Endodermal cell (in vitro differentiated cells): ENCODE results near the gene NDUFA8. TPM values are rescaled to one million over a fixed set of nuclear protein-coding genes. Genes with fewer than 3 reads are reported as not detected.

ENCODE experiments used
- DNase-seq: peaks from one replicate; pipeline ENCODE4 v3.0.0-alpha.2; 2017
- H3K27ac ChIP-seq: 2 replicates; pipeline ENCODE4 v1.5.1; 2013; ENCODE audit warnings: mild to moderate bottlenecking, low read depth, low read length, moderate library complexity
- H3K27me3 ChIP-seq: 2 replicates; pipeline ENCODE4 v1.6.1; 2013; ENCODE audit warnings: mild to moderate bottlenecking, low read length, moderate library complexity; ENCODE audit not compliant: insufficient read depth, control insufficient read depth, poor library complexity, severe bottlenecking
- H3K36me3 ChIP-seq: 2 replicates; pipeline ENCODE4 v1.7.0; 2013; ENCODE audit warnings: mild to moderate bottlenecking, low read length, moderate library complexity; ENCODE audit not compliant: control insufficient read depth, insufficient read depth
- H3K4me1 ChIP-seq: one replicate; pipeline ENCODE4 v1.7.0; 2013; ENCODE audit warnings: low read length; ENCODE audit not compliant: control insufficient read depth, insufficient read depth
- H3K4me3 ChIP-seq: 2 replicates; pipeline ENCODE4 v1.5.1; 2013; ENCODE audit warnings: mild to moderate bottlenecking, low read length, moderate library complexity
- H3K9ac ChIP-seq: 2 replicates; pipeline ENCODE4 v1.6.1; 2013; ENCODE audit warnings: mild to moderate bottlenecking, low read length, moderate library complexity; ENCODE audit not compliant: poor library complexity, severe bottlenecking; ENCODE audit errors: extremely low read depth
- H3K9me3 ChIP-seq: 2 replicates; pipeline ENCODE4 v1.6.1; 2013; ENCODE audit warnings: mild to moderate bottlenecking, low read length, moderate library complexity; ENCODE audit not compliant: control insufficient read depth
- H3K27ac Mint-ChIP-seq: 2 replicates; pipeline ENCODE4 v1.8.0; 2020; ENCODE audit warnings: mixed read lengths
- H3K27me3 Mint-ChIP-seq: 2 replicates; pipeline ENCODE4 v1.8.0; 2021; ENCODE audit warnings: mild to moderate bottlenecking, mixed read lengths; ENCODE audit not compliant: insufficient read depth
- H3K36me3 Mint-ChIP-seq: 2 replicates; pipeline ENCODE4 v1.8.0; 2020; ENCODE audit warnings: low read depth, mixed read lengths
- H3K4me1 Mint-ChIP-seq: 2 replicates; pipeline ENCODE4 v1.8.0; 2020; ENCODE audit warnings: mixed read lengths
- H3K4me3 Mint-ChIP-seq: 2 replicates; pipeline ENCODE4 v1.8.0; 2020; ENCODE audit warnings: mild to moderate bottlenecking, moderate library complexity, mixed read lengths
- H3K9me3 Mint-ChIP-seq: 2 replicates; pipeline ENCODE4 v1.8.0; 2020; ENCODE audit warnings: mild to moderate bottlenecking, mixed read lengths
- WGBS, 2 experiments: methylation state at CpG; one replicate each; pipeline versions ENCODE4 v1.1.5 to v1.1.7; 2013; ENCODE audit warnings: missing lambda C conversion rate in 2 of 2, mixed read lengths in 1 of 2; ENCODE audit not compliant: insufficient coverage in 1 of 2, insufficient read length in 1 of 2; 5-methylcytosine and 5-hydroxymethylcytosine counted together
- total RNA-seq, 2 donors: library from RNA; stranded (reverse); fragmentation: NEBNext Ultra II Directional in 1 of 2; extraction: Animal tissue kit (Norgen Biotek cat#: 25700) in 1 of 2; gene quantifications; 2 replicates in 1 of 2; 3 replicates in 1 of 2; pipeline ENCODE4 v1.2.1, GENCODE V29; 2021
- TF ChIP-seq, protein P1 (sequence below): fragments of 200-600 bp; sonication (generic); conservative IDR thresholded peaks from 2 replicates; pipeline ENCODE4 v1.5.0; 2021; ENCODE audit warnings: antibody characterized with exemption, mild to moderate bottlenecking

The NDUFA8 gene
- total RNA-seq, 2 donors from 2014 or later = 65.8 to 67.8 TPM

- no peak for DNase-seq
- WGBS, 2 experiments = 85 to 94% methylated on average over 4 to 5 of the region's 5 CpGs
- Histone ChIP-seq H3K9me3 (no peaks in the 10 kb centered on the region), H3K9ac (no peak overlapping the region), H3K36me3 (no peaks in the 10 kb centered on the region), H3K27me3 (no peaks in the 10 kb centered on the region), H3K4me3 (no peak overlapping the region), H3K27ac (no peak overlapping the region), H3K4me1 (no peaks in the 10 kb centered on the region)
- H3K36me3 Mint-ChIP-seq = no peaks in the 10 kb centered on the region
- no peaks in the 10 kb centered on the region for H3K9me3 Mint-ChIP-seq
- no peak overlapping the region for H3K27ac Mint-ChIP-seq
- H3K4me1 Mint-ChIP-seq = no peaks in the 10 kb centered on the region
- TF ChIP-seq, protein P1, sequence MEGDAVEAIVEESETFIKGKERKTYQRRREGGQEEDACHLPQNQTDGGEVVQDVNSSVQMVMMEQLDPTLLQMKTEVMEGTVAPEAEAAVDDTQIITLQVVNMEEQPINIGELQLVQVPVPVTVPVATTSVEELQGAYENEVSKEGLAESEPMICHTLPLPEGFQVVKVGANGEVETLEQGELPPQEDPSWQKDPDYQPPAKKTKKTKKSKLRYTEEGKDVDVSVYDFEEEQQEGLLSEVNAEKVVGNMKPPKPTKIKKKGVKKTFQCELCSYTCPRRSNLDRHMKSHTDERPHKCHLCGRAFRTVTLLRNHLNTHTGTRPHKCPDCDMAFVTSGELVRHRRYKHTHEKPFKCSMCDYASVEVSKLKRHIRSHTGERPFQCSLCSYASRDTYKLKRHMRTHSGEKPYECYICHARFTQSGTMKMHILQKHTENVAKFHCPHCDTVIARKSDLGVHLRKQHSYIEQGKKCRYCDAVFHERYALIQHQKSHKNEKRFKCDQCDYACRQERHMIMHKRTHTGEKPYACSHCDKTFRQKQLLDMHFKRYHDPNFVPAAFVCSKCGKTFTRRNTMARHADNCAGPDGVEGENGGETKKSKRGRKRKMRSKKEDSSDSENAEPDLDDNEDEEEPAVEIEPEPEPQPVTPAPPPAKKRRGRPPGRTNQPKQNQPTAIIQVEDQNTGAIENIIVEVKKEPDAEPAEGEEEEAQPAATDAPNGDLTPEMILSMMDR = no peak
- no peak overlapping the region for H3K4me3 Mint-ChIP-seq
- peaks cover 4% of the 10 kb centered on the region for H3K27me3 Mint-ChIP-seq
Measured at GRCh38 chr9:122204055-122204454, 44.5 kb upstream of the NDUFA8 start.

DNA sequence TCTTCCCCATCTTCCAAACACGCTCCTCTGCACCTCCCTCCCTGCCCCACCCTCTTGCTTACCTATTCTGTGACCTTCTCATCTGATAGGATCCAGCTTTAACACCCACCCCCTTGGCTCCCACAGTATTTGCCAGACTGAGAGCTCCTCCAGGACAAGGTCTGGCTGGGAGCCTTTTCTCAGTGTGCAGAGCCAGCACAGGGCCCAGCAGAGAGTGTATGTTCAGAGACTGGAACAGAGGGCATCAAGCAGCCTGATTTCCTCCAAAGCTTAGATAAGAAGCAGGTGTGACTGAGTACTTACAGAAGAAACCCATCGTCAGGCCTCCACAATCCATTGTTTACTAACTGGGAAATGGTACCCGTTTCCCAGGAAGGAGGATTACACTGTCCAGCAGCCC, 42.5 kb upstream of the NDUFA8 start:
- Histone ChIP-seq H3K36me3 (no peaks in the 10 kb centered on the region), H3K4me1 (no peaks in the 10 kb centered on the region), H3K27ac (no peak overlapping the region), H3K27me3 (no peaks in the 10 kb centered on the region), H3K4me3 (no peak overlapping the region), H3K9ac (no peak overlapping the region), H3K9me3 (no peaks in the 10 kb centered on the region)
- Mint-ChIP-seq H3K4me1 (no peaks in the 10 kb centered on the region), H3K27me3 (peaks cover 6% of the 10 kb centered on the region), H3K36me3 (no peaks in the 10 kb centered on the region), H3K27ac (no peak overlapping the region), H3K9me3 (no peaks in the 10 kb centered on the region), H3K4me3 (no peak overlapping the region)
- no peak for DNase-seq
- TF ChIP-seq, protein P1 = no peak
- 92 to 97% methylated on average over 3 of the region's 3 CpGs for WGBS, 2 experiments

DNA sequence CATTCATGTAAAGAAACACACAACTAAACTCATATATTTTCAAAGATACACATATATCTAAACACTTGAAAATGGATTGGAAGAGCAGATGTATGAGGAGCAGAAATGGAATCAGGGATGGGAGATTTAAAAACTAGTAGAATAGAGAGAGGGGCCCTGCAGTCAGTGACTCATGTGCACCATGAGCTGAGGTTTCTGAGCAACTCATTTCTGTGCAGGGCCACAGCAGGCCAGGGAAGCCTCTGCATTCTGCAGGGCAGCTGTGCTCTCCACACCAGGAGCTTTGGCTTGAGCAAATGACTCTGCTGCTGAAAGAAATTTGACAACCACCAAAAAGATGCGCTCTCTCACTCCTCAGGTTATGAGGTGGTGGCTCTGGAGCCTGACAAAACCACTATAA, 42.1 kb upstream of the NDUFA8 start:
- Histone ChIP-seq H3K4me1 (no peaks in the 10 kb centered on the region), H3K9me3 (no peaks in the 10 kb centered on the region), H3K27ac (no peak overlapping the region), H3K4me3 (no peak overlapping the region), H3K27me3 (no peaks in the 10 kb centered on the region), H3K9ac (no peak overlapping the region), H3K36me3 (no peaks in the 10 kb centered on the region)
- 94 to 100% methylated on average over 1 of the region's 1 CpG for WGBS, 2 experiments
- Mint-ChIP-seq H3K36me3 (no peaks in the 10 kb centered on the region), H3K4me3 (no peak overlapping the region), H3K4me1 (no peaks in the 10 kb centered on the region), H3K9me3 (no peaks in the 10 kb centered on the region), H3K27me3 (peaks cover 6% of the 10 kb centered on the region), H3K27ac (no peak overlapping the region)
- no peak for DNase-seq
- TF ChIP-seq, protein P1 = no peak
